ENCODE measurements around the gene PRCP.

Gene PRCP

DNA sequence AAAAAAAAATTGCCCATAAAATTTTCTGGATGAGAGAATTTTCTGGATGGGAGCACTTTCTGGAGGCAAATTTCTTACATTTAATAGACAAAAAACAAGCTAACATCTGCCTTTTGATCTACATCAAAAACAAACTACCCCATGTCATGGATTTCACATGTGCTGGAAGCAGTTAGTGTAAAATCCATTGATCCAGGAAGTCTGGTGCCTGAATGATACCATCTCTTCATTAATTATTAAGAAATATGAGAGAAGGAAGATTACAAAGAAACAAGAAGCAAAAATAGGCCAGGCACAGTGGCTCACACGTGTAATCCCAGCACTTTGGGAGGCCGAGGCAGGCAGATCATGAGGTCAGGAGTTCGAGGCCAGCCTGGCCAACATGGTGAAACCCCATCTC, 113.4 kb downstream of the PRCP start:
- DNase-seq (ENCODE audit: low read depth, low spot score), result no peak

DNA sequence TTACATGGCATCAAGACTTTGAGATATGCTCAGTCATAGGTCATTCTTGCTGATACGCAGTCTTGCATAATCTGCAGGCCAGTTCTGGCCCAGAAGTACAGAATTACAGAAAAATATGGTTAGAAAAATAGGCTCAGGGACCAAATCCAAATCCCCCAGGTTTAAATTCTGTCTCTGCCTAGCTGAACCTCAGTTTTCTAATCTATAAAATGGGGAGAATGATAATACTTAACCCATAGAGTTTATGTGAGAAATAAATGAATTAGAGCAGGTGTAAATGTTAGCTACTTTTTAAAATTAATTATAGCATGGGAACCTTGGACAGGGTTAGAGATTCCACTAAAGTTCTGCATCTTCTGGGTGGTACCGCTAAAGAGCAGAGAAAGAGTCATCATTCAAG, 114.2 kb downstream of the PRCP start:
- DNase-seq (ENCODE audit: low read depth, low spot score), result no peak

DNA sequence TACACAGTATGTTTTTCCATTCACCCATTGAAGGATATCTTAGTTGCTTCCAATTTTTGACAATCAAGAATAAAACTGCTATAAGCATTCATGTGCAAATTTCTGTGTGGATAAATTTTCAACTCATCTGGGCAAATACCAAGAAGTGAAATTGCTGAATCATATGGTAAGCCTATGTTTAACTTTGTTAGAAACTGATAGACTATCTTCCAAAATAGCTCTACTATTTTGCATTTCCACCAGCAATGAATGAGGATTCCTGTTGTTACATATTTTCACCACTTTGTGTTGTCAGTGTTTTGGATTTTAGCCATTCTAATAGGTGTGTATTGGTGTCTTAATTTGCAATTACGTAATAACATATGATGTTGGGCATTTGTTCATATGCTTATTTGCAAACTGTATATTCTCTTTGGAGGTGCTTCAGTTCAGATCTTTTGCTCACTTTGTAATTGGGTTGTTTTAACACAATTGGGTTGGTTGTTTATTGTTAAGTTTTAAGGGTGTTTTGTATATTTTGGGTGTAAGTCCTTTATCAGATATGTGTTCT, 117.3 kb downstream of the PRCP start:
- no peak for DNase-seq (ENCODE audit: low read depth, low spot score)

- no peak for DNase-seq (ENCODE audit: low read depth, low spot score)
These were observed 121.5 kb downstream of the PRCP start for GRCh38 chr11:82778776-82779175.

- no peak for DNase-seq (ENCODE audit: low read depth, low spot score)
These were observed 123.9 kb downstream of the PRCP start for GRCh38 chr11:82776377-82776776.

GRCh38 chr11:82775736-82776346, 124.4 kb downstream of the PRCP start:
- peak; percentile 30 for DNase-seq (ENCODE audit: low read depth, low spot score)

DNA sequence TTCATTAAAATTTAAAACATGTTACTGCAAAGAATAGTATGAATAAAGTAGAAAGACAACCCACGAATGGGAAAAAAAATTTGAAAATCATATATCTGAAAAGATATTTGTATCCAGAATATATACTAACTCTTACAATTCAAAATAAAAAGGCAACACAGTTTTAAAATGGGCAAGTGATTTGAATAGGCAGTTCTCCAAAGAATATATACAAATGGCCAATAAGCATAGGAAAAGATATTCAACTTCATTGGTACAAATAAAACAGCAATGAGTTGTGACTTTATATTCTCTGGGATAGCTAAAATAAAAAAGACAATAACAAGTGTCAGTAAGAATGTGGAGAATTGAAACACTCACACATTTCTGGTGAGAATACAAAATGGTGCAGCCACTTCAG, 125.0 kb downstream of the PRCP start:
- no peak for DNase-seq (ENCODE audit: low read depth, low spot score)
